WTC11 (cell line): ENCODE data around the gene PLA2G4E. TPM values are rescaled to one million over a fixed set of nuclear protein-coding genes. Genes with fewer than 3 reads are reported as not detected.

ENCODE experiments used
- total RNA-seq: library from RNA; stranded (reverse); gene quantifications from 3 replicates; pipeline ENCODE4 v1.2.3, GENCODE V29; 2021

Gene PLA2G4E
- total RNA-seq, 1 experiment from 2014 or later, result not detected

Other genes starting within 250 kb of the PLA2G4E start
- gene MAPKBP1, start 246.6 kb downstream of the PLA2G4E start, total RNA-seq, result 11.0 to 14.5 TPM (median 12.9 TPM) in 3 replicates
- 14.8 to 19.9 TPM (median 18.2 TPM) in 3 replicates for gene JMJD7, start 192.9 kb downstream of the PLA2G4E start, total RNA-seq
- gene PLA2G4B, start 182.2 kb downstream of the PLA2G4E start, total RNA-seq, result 5.5 to 11.0 TPM (median 7.9 TPM) in 3 replicates
- 1.2 to 2.3 TPM (median 2.0 TPM) in 3 replicates for gene SPTBN5, start 127.0 kb downstream of the PLA2G4E start, total RNA-seq
- 20.8 to 23.9 TPM (median 21.3 TPM) in 3 replicates for gene EHD4, start 48.5 kb downstream of the PLA2G4E start, total RNA-seq
- 0.07 to 0.24 TPM (median 0.09 TPM) in 3 replicates for gene PLA2G4D, start 73.5 kb upstream of the PLA2G4E start, total RNA-seq
- gene PLA2G4F, start 135.6 kb upstream of the PLA2G4E start, total RNA-seq, result 0.11 to 0.18 TPM (median 0.16 TPM) in 3 replicates
- gene VPS39, start 187.3 kb upstream of the PLA2G4E start, total RNA-seq, result 43.9 to 44.7 TPM (median 44.5 TPM) in 3 replicates